ENCODE results near the gene DHCR7.

The DHCR7 gene

GRCh38 chr11:71453037-71453917 lies 5.1 kb upstream of the DHCR7 start, which contains the start of gene NADSYN1:
Gene NADSYN1, plus strand, starts transcription at chr11:71453203. Its CDS starts 94 bp downstream, at chr11:71453297.
- Histone ChIP-seq H3K36me3 (peaks cover 30 to 34% (median 30%) of the 10 kb centered on the region in 3 donors), H3K4me3 (peak within 1 kb of the TSS; percentile 83 to 84), H3K9me3 (no peaks in the 10 kb centered on the region), H3K27ac (peak within 1 kb of the TSS; percentile 80 to 89), H3K27me3 (no peaks in the 10 kb centered on the region), H3K4me1 (peaks cover 0 to 35% (median 27%) of the 10 kb centered on the region in 4 donors)
- TF ChIP-seq CTCF (IDR thresholded peaks at IDR 0.05), result no peak
- DNase-seq, result peak; percentile 95 to 98
- intact Hi-C loops (cut with DNase I; ENCODE audit: low total_unique reads), result no loop called here

GRCh38 chr11:71452199-71453036 lies 4.2 kb upstream of the DHCR7 start:
- intact Hi-C loops (cut with DNase I; ENCODE audit: low total_unique reads), result no loop called here
- H3K27me3 ChIP-seq, result no peaks in the 10 kb centered on the region
- peak overlapping the region; percentile 83 to 84 for H3K4me3 ChIP-seq
- no peaks in the 10 kb centered on the region for H3K9me3 ChIP-seq
- no peak for TF ChIP-seq CTCF (IDR thresholded peaks at IDR 0.05)
- H3K27ac ChIP-seq, result peak overlapping the region; percentile 80 to 89
- peak; percentile 59 to 84 for DNase-seq
- peaks cover 0 to 42% (median 32%) of the 10 kb centered on the region in 4 donors for H3K4me1 ChIP-seq
- H3K36me3 ChIP-seq, result peaks cover 21 to 25% (median 21%) of the 10 kb centered on the region in 3 donors

GRCh38 chr11:71451596-71452198 lies 3.5 kb upstream of the DHCR7 start:
- intact Hi-C loops (cut with DNase I; ENCODE audit: low total_unique reads), result no loop called here
- TF ChIP-seq CTCF (IDR thresholded peaks at IDR 0.05), result no peak
- Histone ChIP-seq H3K36me3 (peaks cover 15 to 18% (median 16%) of the 10 kb centered on the region in 3 donors), H3K4me1 (peaks cover 0 to 47% (median 33%) of the 10 kb centered on the region in 4 donors), H3K27ac (peak overlapping the region; percentile 80 to 89), H3K4me3 (peak overlapping the region; percentile 83 to 84), H3K27me3 (no peaks in the 10 kb centered on the region), H3K9me3 (no peaks in the 10 kb centered on the region)
- peak; percentile 11 to 56 for DNase-seq

- Histone ChIP-seq H3K27ac (no peak overlapping the region), H3K36me3 (peaks cover 8 to 10% (median 9%) of the 10 kb centered on the region in 3 donors), H3K4me3 (no peak overlapping the region), H3K9me3 (no peaks in the 10 kb centered on the region), H3K4me1 (peaks cover 0 to 47% (median 33%) of the 10 kb centered on the region in 4 donors), H3K27me3 (no peaks in the 10 kb centered on the region)
- peak in 1 of 2 donors; percentile 10 for DNase-seq
- intact Hi-C loops (cut with DNase I; ENCODE audit: low total_unique reads), result no loop called here
- TF ChIP-seq CTCF (IDR thresholded peaks at IDR 0.05), result no peak
These were observed 2.7 kb upstream of the DHCR7 start for GRCh38 chr11:71450939-71451338.

GRCh38 chr11:71450507-71450906 lies 2.3 kb upstream of the DHCR7 start:
- Histone ChIP-seq H3K27me3 (no peaks in the 10 kb centered on the region), H3K27ac (peak overlapping the region in 1 of 2 donors; percentile 7), H3K9me3 (no peaks in the 10 kb centered on the region), H3K4me3 (no peak overlapping the region), H3K36me3 (peaks cover 5 to 6% (median 6%) of the 10 kb centered on the region in 3 donors), H3K4me1 (peaks cover 0 to 47% (median 33%) of the 10 kb centered on the region in 4 donors)
- no peak for DNase-seq
- no peak for TF ChIP-seq CTCF (IDR thresholded peaks at IDR 0.05)
- intact Hi-C loops (cut with DNase I; ENCODE audit: low total_unique reads), result no loop called here
